ENCODE results near the gene TWNK.

The TWNK gene

GRCh38 chr10:100998183-100998990 is 11.0 kb downstream of the TWNK start:
- Mint-ChIP-seq H3K4me1 (ENCODE audit: low read depth) (peaks cover 24% of the 10 kb centered on the region), H3K4me3 (peak overlapping the region; percentile 95), H3K9me3 (ENCODE audit: low read depth) (no peaks in the 10 kb centered on the region), H3K27ac (peak overlapping the region; percentile 96), H3K27me3 (no peaks in the 10 kb centered on the region), H3K36me3 (no peaks in the 10 kb centered on the region)

GRCh38 chr10:100998991-100999741 is 11.8 kb downstream of the TWNK start:
- Mint-ChIP-seq H3K27me3 (no peaks in the 10 kb centered on the region), H3K4me1 (ENCODE audit: low read depth) (peaks cover 24% of the 10 kb centered on the region), H3K27ac (peak overlapping the region; percentile 96), H3K36me3 (no peaks in the 10 kb centered on the region), H3K4me3 (peak overlapping the region; percentile 95), H3K9me3 (ENCODE audit: low read depth) (no peaks in the 10 kb centered on the region)

- Mint-ChIP-seq H3K4me3 (peak within 1 kb of the TSS; percentile 95), H3K27me3 (no peaks in the 10 kb centered on the region)
Observed at GRCh38 chr10:100999742-101000126, 12.4 kb downstream of the TWNK start, which contains the start of gene LZTS2. Gene LZTS2, plus strand, starts transcription at chr10:100999808. Its CDS starts 2,731 bp downstream, at chr10:101002539.

GRCh38 chr10:101000127-101000914 is 13.0 kb downstream of the TWNK start:
- Mint-ChIP-seq H3K4me3 (peak overlapping the region; percentile 84), H3K4me1 (ENCODE audit: low read depth) (peaks cover 24% of the 10 kb centered on the region), H3K27ac (peak overlapping the region; percentile 50), H3K9me3 (ENCODE audit: low read depth) (no peaks in the 10 kb centered on the region), H3K36me3 (no peaks in the 10 kb centered on the region), H3K27me3 (no peaks in the 10 kb centered on the region)

More at GRCh38 chr10:100999742-101000126, 12.4 kb downstream of the TWNK start, which contains the start of gene LZTS2:
- Mint-ChIP-seq H3K27ac (peak within 1 kb of the TSS; percentile 96), H3K9me3 (ENCODE audit: low read depth) (no peaks in the 10 kb centered on the region), H3K36me3 (no peaks in the 10 kb centered on the region), H3K4me1 (ENCODE audit: low read depth) (peaks cover 24% of the 10 kb centered on the region)

- peak overlapping the region; percentile 73 for H3K27ac Mint-ChIP-seq
- H3K4me3 Mint-ChIP-seq: peak overlapping the region; percentile 84
- no peaks in the 10 kb centered on the region for H3K27me3 Mint-ChIP-seq
- no peaks in the 10 kb centered on the region for H3K36me3 Mint-ChIP-seq
- no peaks in the 10 kb centered on the region for H3K9me3 Mint-ChIP-seq (ENCODE audit: low read depth)
- H3K4me1 Mint-ChIP-seq (ENCODE audit: low read depth): peaks cover 21% of the 10 kb centered on the region
Observed at GRCh38 chr10:101000915-101001658, 13.7 kb downstream of the TWNK start.

GRCh38 chr10:101001659-101002035 is 14.3 kb downstream of the TWNK start:
- peaks cover 15% of the 10 kb centered on the region for H3K4me1 Mint-ChIP-seq (ENCODE audit: low read depth)
- no peaks in the 10 kb centered on the region for H3K9me3 Mint-ChIP-seq (ENCODE audit: low read depth)
- no peak overlapping the region for H3K27ac Mint-ChIP-seq
- no peaks in the 10 kb centered on the region for H3K27me3 Mint-ChIP-seq
- H3K36me3 Mint-ChIP-seq: no peaks in the 10 kb centered on the region
- no peak overlapping the region for H3K4me3 Mint-ChIP-seq

GRCh38 chr10:101002456-101002855 is 15.1 kb downstream of the TWNK start:
- peaks cover 15% of the 10 kb centered on the region for H3K4me1 Mint-ChIP-seq (ENCODE audit: low read depth)
- H3K27me3 Mint-ChIP-seq: no peaks in the 10 kb centered on the region
- no peaks in the 10 kb centered on the region for H3K9me3 Mint-ChIP-seq (ENCODE audit: low read depth)
- H3K27ac Mint-ChIP-seq: no peak overlapping the region
- no peak overlapping the region for H3K4me3 Mint-ChIP-seq
- H3K36me3 Mint-ChIP-seq: no peaks in the 10 kb centered on the region

- Mint-ChIP-seq H3K27me3 (no peaks in the 10 kb centered on the region), H3K4me3 (no peak overlapping the region), H3K9me3 (ENCODE audit: low read depth) (no peaks in the 10 kb centered on the region), H3K27ac (no peak overlapping the region), H3K4me1 (ENCODE audit: low read depth) (peaks cover 6% of the 10 kb centered on the region), H3K36me3 (no peaks in the 10 kb centered on the region)
Observed at GRCh38 chr10:101003639-101004206, 16.4 kb downstream of the TWNK start.

- Mint-ChIP-seq H3K9me3 (ENCODE audit: low read depth) (no peaks in the 10 kb centered on the region), H3K36me3 (no peaks in the 10 kb centered on the region), H3K4me3 (no peak overlapping the region)
Observed at GRCh38 chr10:101005361-101005760, 18.0 kb downstream of the TWNK start.

GRCh38 chr10:101005869-101006567 is 18.7 kb downstream of the TWNK start:
- H3K27ac Mint-ChIP-seq: no peak overlapping the region
- H3K36me3 Mint-ChIP-seq: no peaks in the 10 kb centered on the region
- no peaks in the 10 kb centered on the region for H3K9me3 Mint-ChIP-seq (ENCODE audit: low read depth)
- no peaks in the 10 kb centered on the region for H3K27me3 Mint-ChIP-seq
- H3K4me3 Mint-ChIP-seq: no peak overlapping the region
- H3K4me1 Mint-ChIP-seq (ENCODE audit: low read depth): peaks cover 3% of the 10 kb centered on the region

More at GRCh38 chr10:101005361-101005760, 18.0 kb downstream of the TWNK start:
- Mint-ChIP-seq H3K4me1 (ENCODE audit: low read depth) (peaks cover 4% of the 10 kb centered on the region), H3K27ac (no peak overlapping the region), H3K27me3 (no peaks in the 10 kb centered on the region)

GRCh38 chr10:101006593-101007098 is 19.3 kb downstream of the TWNK start:
- no peaks in the 10 kb centered on the region for H3K9me3 Mint-ChIP-seq (ENCODE audit: low read depth)
- no peaks in the 10 kb centered on the region for H3K27me3 Mint-ChIP-seq
- no peak overlapping the region for H3K4me3 Mint-ChIP-seq
- H3K27ac Mint-ChIP-seq: no peak overlapping the region
- H3K4me1 Mint-ChIP-seq (ENCODE audit: low read depth): no peaks in the 10 kb centered on the region
- H3K36me3 Mint-ChIP-seq: no peaks in the 10 kb centered on the region

- Mint-ChIP-seq H3K4me1 (ENCODE audit: low read depth) (no peaks in the 10 kb centered on the region), H3K9me3 (ENCODE audit: low read depth) (no peaks in the 10 kb centered on the region), H3K27ac (no peak overlapping the region), H3K27me3 (no peaks in the 10 kb centered on the region), H3K36me3 (no peaks in the 10 kb centered on the region), H3K4me3 (no peak overlapping the region)
Observed at GRCh38 chr10:101007099-101007711, 19.9 kb downstream of the TWNK start.
